ENCODE data around the gene ZBTB16.

ZBTB16 gene

DNA sequence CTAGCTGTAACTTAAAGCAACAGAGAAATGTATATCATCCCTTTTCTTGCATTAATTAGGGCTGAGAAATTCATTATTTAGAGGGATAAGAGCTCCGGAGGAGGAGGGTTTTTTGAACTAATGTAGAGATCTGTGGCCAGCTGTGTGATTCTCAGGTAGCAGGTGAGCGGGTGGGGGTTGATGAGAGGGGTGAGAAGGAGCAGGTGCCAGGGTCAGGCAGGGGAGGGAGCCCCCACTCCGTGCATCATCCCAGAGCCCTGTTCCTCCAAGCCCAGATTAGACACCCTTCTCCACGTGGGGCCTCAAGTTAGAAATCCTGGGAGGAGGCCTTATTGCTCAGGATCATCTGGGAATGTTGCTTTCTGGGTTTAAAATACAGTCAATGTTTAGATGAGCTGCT lies 24.9 kb downstream of the ZBTB16 start:
- DNase-seq (ENCODE audit: low read depth), result no peak

DNA sequence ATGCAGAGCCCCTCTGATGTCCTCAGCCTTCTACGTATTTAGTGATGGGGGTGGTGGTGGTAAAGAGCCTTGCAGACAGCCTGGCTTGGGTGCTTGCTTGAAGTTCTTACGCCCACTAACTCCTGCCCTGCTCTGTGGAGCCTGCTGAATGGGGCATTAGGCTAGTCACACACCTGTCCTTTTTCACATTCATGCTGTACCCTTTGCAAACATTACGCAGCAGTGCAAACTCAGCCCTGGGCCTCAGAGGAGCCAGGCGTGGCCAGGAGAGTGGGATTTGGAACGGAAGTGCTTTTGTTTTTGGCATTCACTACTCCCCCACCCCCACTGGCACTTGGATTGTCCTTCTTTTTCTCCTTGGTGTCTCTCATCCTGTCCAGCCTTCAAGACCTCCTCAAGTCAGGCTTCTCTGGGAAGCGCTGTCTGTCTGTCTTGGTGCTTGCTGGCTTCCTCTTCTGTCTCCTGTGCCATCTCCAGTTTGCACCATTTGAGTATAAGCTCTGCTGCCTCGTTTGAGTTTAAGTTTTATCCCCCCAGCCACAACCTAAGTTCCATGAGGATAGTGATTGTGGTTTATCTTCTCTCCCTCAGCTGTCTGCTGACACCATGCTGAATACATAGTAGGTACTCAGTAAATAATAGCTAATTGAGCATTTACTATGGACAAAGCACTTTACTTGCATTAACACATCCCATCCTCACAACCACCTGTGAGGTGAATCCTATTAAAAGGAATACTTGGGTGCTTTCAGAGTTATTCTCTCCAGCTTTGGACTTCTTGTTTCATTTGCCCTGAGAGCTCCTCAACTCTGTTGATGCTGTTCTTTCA lies 26.7 kb downstream of the ZBTB16 start:
- DNase-seq (ENCODE audit: low read depth), result no peak

DNA sequence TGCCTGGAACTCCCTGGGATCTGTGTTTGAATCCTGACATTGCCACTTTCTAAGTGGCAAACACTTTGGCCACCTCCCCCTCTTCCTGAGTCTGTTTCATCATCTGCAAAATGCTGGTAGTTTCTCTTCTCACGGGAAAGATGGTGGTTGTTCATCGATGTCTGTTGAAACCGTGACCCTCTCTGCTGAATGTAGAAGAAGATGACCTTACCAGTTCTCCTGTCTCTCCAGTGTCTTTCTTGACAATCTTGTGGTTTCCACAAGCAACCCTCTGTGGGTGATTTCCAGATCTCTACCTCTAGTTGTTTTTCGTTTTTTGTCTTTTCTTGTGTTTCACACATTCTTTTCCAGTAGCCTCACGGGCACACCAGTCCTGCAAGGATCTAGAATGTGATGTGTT lies 27.5 kb downstream of the ZBTB16 start:
- no peak for DNase-seq (ENCODE audit: low read depth)

DNA sequence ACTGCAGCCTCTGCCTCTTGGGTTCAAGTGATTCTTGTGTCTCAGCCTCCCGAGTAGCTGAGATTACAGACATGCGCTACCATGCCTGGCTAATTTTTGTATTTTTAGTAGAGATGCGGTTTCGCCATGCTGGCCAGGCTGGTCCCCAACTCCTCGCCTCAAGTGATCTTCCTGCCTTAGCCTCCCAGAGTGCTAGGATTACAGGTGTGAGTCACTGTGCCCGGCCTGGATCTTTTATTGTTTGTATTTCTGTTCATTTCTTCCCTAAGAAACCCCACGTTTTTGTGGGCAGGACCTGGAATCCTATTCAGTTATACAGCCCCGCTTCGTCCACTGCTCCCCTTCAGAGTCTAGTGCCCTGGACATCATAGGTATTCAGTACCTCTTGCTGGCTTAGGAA lies 28.7 kb downstream of the ZBTB16 start:
- DNase-seq (ENCODE audit: low read depth), result no peak

DNA sequence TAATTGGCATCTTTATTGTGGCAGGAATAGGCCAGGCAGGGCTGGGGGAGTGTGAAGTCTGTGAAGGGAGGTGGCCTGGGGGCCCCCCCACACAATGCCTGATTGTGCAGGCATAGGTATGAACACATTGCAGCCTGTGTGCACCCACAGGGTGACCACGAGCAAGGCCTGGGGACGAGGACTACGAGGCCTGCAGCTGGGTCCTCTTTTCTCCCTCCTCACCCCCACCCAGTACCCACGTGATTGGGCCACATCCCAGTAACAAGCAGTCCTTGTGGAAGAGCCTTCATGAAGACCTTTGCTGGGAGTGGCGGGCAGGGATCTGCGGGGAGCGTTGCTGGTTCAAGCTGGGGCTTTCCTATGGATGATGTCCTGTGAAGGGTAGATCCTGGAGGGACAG lies 29.3 kb downstream of the ZBTB16 start:
- no peak for DNase-seq (ENCODE audit: low read depth)

DNA sequence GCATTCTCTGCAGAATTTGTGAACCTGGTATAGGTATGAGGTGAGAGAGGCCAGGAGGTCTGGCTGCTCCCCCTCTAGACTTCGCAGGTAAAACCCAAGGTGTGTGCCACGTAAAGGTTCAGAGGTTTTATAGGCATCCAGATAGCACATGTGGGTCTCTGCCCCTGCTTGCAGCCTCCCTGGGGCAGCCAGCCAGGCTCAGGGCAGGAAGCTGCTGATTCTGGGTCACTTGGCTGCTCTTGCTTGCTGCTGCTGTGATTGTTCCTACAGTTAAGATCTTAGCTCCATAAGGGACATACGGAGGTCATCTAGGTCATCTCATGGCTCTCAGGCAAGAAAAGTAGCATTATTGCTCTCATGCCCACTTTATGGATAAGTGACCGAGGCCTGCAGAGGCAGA lies 30.2 kb downstream of the ZBTB16 start:
- DNase-seq (ENCODE audit: low read depth), result no peak

DNA sequence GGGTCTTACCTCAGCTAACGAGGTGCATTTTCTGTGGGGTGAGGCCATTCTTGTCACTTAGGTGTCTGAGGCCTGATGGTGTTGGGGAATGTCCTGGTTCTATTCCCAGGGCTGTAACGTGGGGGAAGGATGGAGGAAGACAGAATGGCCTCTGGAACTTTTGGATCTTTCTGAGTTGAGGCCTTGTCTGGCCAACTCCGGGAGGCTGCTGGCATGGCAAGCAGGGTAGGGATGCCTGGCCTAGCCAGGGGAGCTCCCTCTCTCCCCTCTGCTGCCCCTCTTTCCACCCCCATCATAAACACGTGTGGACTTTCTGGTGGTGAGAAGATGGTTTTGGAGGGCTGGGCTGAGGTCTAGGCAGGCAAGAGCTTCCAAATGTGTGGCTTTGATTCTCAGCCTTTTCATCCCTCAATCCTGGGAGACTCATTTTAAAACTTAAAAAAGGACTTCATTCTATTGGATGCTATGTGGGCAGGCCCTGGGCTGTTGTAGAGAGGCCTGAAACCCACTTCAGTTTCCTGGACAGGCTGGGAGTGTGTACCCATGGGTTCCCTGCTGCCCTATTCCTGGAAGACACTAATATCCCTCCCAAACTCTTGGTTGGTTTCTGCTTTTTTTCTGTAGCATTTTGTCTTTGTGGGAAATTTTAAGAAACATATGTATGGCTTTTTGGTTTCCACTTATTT lies 30.9 kb downstream of the ZBTB16 start:
- DNase-seq (ENCODE audit: low read depth), result no peak

DNA sequence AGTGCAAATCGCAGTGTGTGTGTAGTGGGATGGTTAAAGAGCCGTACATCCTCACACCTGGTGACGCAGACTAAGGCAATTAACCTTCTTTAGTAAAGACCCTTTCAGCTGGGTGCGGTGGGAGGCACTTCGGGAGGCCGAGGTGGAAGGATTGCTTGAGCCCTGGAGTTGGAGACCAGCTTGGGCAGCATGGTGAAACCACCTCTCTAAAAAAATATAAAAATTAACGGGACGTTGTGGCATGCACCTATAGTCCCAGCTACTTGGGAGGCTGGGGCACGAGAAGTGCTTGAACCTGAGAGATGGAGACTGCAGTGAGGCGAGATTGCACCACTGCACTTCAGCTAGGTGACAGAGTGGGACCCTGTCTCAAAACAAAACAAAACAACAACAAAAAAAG lies 31.5 kb downstream of the ZBTB16 start:
- DNase-seq (ENCODE audit: low read depth), result no peak

DNA sequence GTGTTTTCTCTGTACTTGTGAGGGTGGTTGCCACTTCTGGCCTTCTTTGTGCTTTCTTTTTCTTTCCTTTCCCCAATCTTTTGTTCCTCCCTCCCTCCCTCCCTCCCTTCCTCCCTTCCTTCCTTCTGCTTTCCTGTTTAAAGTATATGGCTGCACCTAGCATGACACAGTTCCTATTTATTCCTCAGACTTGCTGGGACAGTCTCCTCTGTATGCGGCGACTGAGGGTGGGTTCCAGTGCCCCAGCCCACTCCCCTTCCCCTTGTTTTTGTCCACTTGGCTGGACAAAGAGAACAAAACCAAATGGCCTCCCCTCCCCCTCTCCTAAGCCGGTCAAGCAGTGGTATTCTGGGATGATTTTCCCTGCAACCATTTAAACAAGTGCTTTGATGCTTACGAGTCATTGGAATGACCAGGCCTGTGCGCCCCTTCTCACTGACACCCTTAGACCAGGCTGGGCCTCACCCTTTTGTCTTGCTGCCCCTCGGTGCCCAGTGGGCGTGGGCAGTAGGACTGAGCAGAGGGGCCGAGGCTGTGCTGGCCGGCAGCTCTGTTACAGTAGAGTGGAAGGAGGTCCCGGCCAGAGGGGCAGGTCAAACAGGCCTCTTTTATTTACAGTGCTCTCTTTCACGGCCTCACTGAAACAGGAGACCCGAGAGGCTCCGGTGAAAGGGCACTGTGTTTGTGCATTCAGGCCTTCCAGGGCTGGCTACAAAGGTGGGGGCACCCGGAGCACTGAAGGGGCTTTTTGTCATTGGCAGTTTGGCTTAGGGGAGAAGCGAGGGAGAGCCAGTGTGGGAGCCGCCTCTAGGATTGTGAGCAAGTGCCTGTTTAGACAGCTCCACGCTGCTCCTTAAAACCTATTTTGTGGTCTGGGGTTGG lies 32.2 kb downstream of the ZBTB16 start:
- no peak for DNase-seq (ENCODE audit: low read depth)

DNA sequence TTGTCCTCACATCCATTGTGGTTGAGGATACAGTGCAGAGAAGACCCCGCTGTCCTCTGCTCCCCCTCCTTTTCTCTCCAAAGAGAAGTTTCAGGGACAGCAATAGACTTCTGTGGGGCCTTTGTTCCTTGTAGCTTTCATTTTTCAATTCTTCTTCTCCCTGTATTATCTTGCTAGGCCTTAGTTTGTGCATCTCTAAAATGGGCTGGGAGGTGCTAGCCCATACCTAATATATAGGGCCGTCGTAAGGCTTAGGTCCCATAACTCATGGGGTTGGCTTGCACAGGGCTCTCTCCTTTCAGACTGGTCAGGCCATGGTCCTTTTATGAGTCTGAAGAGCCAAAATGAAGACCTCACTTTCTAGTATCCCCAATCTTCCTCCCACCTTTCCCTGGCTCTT lies 33.0 kb downstream of the ZBTB16 start:
- DNase-seq (ENCODE audit: low read depth), result no peak

DNA sequence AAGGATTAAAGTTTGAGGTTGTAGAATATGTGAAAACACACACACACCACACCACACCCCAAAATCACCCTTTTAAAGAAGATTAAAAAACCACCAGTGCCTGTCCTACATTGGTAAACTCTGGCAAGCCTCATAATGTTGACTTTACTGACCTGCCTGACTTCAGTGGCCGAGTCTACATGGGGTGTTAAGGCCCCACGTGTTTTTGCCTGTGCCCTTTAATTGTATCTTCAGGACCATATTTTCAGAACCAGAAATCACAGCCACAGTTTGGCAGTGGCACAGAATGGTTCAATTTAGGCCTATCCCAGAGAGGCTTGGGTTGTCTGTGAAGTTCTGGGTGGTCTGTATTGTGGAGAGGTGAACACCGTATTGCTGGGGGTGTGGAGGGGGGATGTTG lies 33.4 kb downstream of the ZBTB16 start:
- no peak for DNase-seq (ENCODE audit: low read depth)

DNA sequence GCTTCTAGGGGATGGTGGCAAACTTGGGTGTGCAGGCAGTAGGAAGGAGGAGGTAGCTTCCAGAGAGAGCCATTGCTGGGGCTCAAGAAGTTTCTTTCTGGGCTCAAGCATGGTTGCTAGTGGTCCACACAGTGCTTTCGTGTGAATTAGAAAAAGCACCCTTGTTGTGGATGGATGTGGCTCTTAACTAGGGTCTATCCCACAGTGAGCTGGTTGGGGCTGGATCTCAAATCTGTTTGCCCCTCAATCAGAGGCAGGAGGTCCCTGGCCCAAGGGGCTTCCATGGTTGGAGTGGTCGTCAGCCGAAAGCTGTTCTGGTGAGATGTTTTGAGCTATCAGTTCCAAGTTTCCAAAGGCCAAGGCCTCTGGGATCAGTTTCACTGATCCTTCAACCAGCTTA lies 35.0 kb downstream of the ZBTB16 start:
- no peak for DNase-seq (ENCODE audit: low read depth)

DNA sequence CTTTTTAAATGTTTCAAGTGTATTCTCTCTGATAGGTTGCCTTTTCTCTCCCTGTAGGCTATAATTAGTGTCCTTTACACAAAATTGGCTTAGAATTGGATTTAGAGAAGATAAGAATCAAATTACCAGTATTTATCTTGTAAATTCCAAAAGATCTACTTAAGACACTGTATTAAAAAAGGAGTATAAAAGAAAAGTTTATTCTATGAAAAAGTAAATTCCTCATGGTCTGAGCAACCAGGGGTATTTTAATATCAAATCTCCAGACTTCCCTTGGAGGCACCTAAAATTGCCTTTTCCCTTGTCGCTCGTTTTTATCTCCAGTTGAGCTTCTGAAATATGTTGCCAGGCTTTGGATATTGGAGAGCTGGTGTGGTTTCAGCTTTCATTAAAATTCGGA lies 36.4 kb downstream of the ZBTB16 start:
- DNase-seq (ENCODE audit: low read depth), result no peak

DNA sequence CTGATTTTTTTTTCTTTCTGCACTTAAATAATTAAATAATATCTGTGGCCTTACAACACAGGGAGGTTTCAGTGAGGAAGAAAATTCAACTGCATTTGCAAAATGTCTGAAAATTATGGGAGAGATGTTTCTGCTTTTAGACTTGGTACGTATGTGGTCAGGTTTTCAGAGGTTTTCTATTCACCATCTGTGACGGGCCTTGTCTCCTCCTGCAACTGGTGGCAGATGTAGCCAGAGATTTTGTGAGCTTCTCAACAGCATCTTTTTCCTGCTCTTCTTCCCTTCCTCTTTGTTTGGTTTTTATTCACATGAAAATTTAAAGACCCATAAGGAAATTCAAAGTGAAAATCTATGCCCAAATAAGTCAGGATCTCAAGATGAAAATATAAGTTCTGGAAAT lies 38.3 kb downstream of the ZBTB16 start:
- no peak for DNase-seq (ENCODE audit: low read depth)

DNA sequence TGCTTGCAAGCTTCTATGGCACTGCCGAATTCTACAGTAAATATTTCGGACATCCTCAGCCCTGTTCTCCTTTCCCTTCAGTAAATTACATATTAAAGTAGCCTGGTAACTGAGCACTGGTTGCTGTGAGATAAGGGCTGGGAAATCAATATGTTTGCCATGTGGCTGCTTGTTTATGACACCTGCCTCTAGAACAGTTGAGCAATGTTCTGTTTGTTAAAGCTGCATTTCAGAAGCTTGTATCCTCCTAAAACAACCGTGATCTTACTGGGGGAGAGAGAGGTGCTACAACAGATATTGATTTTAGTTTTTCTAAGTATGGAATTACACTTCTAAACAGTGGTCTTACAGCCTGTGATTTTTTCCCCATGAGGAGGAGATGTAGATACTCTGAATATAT lies 39.4 kb downstream of the ZBTB16 start:
- DNase-seq (ENCODE audit: low read depth), result no peak

DNA sequence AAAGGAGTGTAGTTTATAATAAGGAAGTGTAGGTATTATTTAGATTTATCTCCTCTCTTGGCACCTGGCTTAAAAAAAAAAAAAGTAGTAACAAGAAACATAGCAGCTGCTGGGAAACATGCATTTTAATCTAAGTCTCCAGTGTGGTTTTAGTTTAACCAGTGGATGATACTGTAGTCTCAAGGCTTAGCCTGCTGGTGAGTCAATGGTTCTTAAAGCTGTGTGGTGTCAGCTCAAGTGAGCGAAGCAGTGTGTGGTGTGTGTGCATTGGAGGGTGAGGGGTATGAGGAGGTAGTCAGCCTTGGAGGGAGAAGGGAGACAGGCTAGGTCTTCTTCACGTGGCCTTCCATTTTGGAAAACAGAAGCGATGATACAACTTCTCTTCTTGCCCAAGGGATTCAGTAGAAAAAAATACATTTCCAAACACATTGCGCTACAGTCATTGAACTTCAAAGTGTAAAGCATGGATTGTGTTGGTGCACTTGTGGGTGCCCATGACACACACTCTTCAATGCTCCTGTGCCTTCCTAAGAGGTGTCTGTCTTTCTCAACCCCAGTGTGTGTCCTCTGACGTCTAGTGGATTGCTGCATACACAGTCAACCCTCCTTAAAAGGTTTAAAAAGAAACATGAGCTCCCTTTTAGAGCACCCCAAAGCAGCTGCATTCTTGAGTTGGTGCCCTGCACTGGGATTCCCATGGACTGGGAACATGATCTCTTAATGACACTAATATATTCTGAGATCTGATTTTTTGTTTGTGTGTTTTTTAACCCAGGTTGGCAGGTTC lies 40.1 kb downstream of the ZBTB16 start:
- DNase-seq (ENCODE audit: low read depth), result no peak

DNA sequence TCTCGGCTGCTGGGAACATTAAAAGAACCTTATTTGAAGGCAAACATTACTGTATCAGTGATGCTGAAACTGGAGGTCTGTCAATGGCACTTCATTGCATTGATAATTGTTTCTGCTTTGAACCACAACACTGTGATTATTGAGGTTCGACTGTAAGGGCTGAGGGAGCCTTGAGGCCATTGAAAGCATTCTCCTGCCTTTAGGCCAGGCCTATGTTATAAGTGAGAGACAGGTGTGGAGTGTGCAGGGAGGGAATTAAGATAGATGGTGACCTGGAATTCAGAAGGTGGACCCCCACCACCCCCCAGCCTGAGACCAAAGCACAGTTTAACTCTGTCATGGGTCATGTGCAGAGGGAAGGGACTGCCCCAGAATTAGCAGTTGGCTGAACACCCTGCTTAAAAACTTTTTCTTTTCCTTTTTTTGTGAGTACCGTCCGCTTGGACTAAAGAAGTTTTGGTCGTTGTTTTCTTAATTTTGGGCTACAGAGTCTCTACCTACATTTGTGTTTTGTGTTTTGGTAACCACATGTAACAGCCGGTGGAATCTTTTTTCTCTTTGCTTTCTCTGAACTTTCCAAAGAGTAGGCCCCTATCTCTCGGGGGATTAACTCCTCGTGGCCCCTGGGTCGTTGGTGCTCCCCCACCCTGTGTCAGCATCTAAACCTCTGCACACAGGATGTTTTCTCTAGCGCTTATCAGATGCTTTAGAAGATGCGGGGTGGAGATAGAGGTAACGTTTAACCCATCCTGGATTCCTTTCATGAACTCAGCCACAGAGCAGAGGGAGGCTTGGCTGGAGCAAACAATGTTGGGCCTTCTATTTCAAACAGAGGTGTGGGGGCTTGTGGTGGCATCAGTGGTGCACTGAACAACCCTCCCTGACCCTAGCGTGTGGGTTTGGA lies 43.7 kb downstream of the ZBTB16 start:
- DNase-seq (ENCODE audit: low read depth), result no peak

DNA sequence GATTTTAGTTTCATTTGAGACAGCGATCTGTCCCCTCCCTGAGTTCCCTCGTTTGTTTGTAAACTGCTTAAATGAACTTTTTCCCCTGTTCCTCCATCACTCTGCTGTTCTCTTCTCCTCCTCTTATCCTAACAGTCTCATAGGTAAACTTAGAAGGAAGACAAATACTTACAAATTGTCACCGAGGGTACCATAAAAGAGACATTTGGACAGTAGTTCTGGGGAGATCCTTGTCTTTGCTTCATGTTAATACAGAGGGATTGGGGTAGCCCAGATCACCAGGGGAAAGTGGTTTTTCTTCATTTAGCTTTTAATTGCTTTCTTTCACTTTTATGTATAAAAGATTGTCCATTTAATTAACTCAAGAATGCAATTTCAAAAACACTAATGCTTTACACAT lies 46.1 kb downstream of the ZBTB16 start:
- DNase-seq (ENCODE audit: low read depth), result no peak

DNA sequence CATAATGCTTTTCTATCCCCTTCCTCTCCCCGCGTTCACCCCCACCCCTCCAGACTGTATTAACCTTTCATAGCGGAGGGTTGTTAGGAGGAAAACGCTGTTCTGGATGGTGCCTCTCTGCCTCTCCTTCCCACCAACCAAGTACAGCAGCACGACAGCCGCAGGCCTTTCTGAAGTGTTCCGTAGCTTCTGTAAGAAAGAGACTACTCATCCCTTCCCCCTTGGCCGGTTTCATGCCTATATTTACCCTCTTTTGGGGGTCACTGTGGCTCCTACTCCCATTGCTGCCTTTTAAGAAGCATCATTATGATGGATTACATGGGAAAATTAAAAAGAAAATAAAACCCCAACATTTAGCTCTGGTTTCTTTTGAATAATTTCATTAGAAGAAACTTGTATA lies 46.5 kb downstream of the ZBTB16 start:
- no peak for DNase-seq (ENCODE audit: low read depth)

DNA sequence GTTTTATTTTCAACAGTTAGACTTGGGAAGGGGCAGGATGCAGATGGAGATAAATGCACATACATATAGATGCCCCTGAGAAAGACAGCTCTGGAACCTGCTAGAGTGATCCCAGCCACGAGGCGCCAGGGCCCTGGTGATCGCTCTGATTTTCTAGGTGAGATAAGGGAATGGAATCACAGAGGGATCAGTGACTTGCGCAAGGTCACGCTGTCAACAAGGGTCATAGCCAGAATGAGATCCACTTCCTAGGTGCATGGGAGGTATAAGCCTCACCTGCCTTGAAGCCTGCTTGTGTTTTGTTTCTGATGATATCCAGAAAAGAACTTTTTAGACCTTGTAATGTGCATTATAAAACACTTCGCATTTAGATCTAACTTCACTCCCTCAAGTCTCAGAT lies 47.5 kb downstream of the ZBTB16 start:
- DNase-seq (ENCODE audit: low read depth), result no peak

Data from ELR (cell line).